Epithelial cell of alveolus of lung (primary cell): ENCODE data around the gene CACNG6. TPM values are rescaled to one million over a fixed set of nuclear protein-coding genes. Genes with fewer than 3 reads are reported as not detected.

ENCODE experiments used
- total RNA-seq: library from RNA; depleted of rRNA; stranded (reverse); fragments of >200 nt; gene quantifications from 2 replicates; pipeline ENCODE4 v1.2.1, GENCODE V29; 2015

CACNG6 gene, protein sequence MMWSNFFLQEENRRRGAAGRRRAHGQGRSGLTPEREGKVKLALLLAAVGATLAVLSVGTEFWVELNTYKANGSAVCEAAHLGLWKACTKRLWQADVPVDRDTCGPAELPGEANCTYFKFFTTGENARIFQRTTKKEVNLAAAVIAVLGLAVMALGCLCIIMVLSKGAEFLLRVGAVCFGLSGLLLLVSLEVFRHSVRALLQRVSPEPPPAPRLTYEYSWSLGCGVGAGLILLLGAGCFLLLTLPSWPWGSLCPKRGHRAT
- total RNA-seq, result 3.6 and 6.7 TPM in 2 replicates

GRCh38 chr19:53991224-53992113 lies at the start of gene CACNG6:
CACNG6 (plus strand) TSS chr19:53991637; CDS start chr19:53992878, 1,241 bp downstream.

GRCh38 chr19:53962887-53963431 lies 28.5 kb upstream of the CACNG6 start, which contains the start of gene CACNG8:
CACNG8 (plus strand) TSS chr19:53962937.

Other genes starting within 250 kb of the CACNG6 start
- not detected in 2 replicates for gene NLRP12, start 167.3 kb upstream of the CACNG6 start, total RNA-seq
- 46.7 and 102 TPM in 2 replicates for gene MYADM, start 123.8 kb upstream of the CACNG6 start, total RNA-seq
- gene PRKCG, start 109.4 kb upstream of the CACNG6 start, total RNA-seq, result under 0.01 TPM in 1 of 2 replicates, not detected in the other
- gene CACNG7, start 82.4 kb upstream of the CACNG6 start, total RNA-seq, result 4.7 and 8.8 TPM in 2 replicates
- 0.52 and 0.56 TPM in 2 replicates for gene CACNG8, start 28.7 kb upstream of the CACNG6 start, total RNA-seq
- not detected in 2 replicates for gene VSTM1, start 72.3 kb downstream of the CACNG6 start, total RNA-seq
- gene TARM1, start 89.7 kb downstream of the CACNG6 start, total RNA-seq, result not detected in 2 replicates
- gene OSCAR, start 109.2 kb downstream of the CACNG6 start, total RNA-seq, result 1.0 TPM in 1 of 2 replicates, not detected in the other
- gene NDUFA3, start 111.2 kb downstream of the CACNG6 start, total RNA-seq, result 47.6 and 138 TPM in 2 replicates
- 21.6 and 33.9 TPM in 2 replicates for gene TFPT, start 124.0 kb downstream of the CACNG6 start, total RNA-seq
- gene PRPF31, start 124.1 kb downstream of the CACNG6 start, total RNA-seq, result 72.5 and 75.6 TPM in 2 replicates
- gene CNOT3, start 146.1 kb downstream of the CACNG6 start, total RNA-seq, result 15.9 and 29.4 TPM in 2 replicates
- gene LENG1, start 168.1 kb downstream of the CACNG6 start, total RNA-seq, result 7.8 and 8.5 TPM in 2 replicates
- 3.9 TPM in 1 of 2 replicates, not detected in the other for gene TMC4, start 181.5 kb downstream of the CACNG6 start, total RNA-seq
- 139 and 146 TPM in 2 replicates for gene MBOAT7, start 197.9 kb downstream of the CACNG6 start, total RNA-seq
- 112 and 138 TPM in 2 replicates for gene TSEN34, start 199.7 kb downstream of the CACNG6 start, total RNA-seq
- 2,860 and 3,258 TPM in 2 replicates for gene RPS9, start 209.2 kb downstream of the CACNG6 start, total RNA-seq
- gene LILRB3, start 231.4 kb downstream of the CACNG6 start, total RNA-seq, result not detected in 2 replicates